ENCODE data around the gene ADAMTSL1.
"Not testable (repeated sequence)": the region's sequence is repeated elsewhere in the genome, so short reads cannot be mapped to it uniquely, and the experiment has no call there.

Gene ADAMTSL1

DNA sequence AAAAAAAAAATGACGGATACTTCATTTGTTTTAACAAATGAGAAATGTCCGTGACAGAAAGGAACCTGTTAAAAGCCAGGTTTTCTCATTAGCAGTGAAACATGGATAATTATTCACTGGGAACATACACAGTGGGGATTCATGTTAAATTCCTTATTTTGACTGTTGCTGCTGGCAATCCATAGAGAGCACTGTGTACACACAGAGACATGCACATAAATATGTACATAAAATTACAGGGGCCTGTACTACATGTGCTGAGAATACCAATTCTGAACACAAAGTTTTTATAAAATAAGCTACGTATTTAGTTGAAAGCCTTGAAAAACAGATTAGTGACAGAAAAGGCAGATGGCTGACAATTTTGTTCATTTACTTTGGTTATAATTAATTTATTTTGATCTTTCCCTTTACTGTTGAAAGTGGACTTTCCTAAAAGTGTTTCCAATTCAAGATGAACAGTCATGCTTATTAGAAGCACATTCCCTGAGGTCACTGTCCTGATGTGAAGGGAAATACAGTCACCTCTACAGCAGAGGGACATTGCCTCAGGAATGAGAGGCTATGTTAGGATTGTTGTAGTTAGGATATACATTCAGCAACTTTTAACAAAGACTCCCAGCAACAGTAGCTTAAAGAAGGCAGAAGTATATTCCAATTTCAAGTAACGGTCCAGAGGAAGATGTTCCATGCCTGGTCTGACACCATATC lies 392.3 kb downstream of the ADAMTSL1 start:
- TF ChIP-seq, protein P1, sequence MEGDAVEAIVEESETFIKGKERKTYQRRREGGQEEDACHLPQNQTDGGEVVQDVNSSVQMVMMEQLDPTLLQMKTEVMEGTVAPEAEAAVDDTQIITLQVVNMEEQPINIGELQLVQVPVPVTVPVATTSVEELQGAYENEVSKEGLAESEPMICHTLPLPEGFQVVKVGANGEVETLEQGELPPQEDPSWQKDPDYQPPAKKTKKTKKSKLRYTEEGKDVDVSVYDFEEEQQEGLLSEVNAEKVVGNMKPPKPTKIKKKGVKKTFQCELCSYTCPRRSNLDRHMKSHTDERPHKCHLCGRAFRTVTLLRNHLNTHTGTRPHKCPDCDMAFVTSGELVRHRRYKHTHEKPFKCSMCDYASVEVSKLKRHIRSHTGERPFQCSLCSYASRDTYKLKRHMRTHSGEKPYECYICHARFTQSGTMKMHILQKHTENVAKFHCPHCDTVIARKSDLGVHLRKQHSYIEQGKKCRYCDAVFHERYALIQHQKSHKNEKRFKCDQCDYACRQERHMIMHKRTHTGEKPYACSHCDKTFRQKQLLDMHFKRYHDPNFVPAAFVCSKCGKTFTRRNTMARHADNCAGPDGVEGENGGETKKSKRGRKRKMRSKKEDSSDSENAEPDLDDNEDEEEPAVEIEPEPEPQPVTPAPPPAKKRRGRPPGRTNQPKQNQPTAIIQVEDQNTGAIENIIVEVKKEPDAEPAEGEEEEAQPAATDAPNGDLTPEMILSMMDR (conservative IDR thresholded peaks at IDR 0.05; ENCODE audit: low read depth, low read length): no peak
- no peak for DNase-seq (ENCODE audit: low read depth)
- H3K4me3 ChIP-seq (ENCODE audit: low read depth, low read length): no peak overlapping the region

DNA sequence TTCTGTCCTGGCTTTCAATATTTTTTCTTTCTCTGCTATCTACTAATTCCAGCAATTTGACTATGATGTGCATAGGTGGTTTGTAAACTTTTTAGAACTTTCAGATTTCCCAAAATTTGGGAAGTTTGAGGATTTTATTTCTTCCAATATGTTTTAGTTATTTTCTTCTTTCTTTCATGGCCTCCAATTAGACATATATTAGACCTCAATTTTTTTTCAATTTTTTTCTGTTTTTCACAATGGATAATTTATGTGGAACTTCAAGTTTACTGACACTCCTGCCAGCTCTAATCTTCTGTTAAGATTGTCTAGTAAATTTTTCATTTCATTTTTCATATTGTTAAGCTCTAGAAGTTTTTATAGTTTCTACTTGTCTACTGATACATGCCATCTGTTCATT lies 395.8 kb downstream of the ADAMTSL1 start:
- H3K4me3 ChIP-seq (ENCODE audit: low read depth, low read length): no peak overlapping the region
- TF ChIP-seq, protein P1 (conservative IDR thresholded peaks at IDR 0.05; ENCODE audit: low read depth, low read length): no peak
- DNase-seq (ENCODE audit: low read depth): no peak

DNA sequence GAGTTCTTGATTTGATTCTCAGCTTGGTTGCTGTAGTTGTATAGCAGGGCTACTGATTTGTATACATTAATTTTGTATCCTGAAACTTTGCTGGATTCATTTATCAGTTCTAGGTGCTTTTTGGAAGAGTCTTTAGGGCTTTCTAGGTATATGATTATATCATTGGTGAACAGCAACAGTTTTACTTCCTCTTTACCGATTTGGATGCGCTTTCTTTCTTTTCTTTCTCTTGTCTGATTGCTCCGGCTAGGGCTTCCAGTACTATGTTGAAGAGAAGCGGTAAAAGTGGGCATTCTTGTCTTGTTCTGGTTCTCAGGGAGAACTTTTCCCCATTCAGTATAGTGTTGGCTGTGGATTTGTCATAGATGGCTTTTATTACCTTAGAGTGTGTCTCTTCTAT lies 400.1 kb downstream of the ADAMTSL1 start:
- no peak for DNase-seq (ENCODE audit: low read depth)
- H3K4me3 ChIP-seq (ENCODE audit: low read depth, low read length): no peak overlapping the region

DNA sequence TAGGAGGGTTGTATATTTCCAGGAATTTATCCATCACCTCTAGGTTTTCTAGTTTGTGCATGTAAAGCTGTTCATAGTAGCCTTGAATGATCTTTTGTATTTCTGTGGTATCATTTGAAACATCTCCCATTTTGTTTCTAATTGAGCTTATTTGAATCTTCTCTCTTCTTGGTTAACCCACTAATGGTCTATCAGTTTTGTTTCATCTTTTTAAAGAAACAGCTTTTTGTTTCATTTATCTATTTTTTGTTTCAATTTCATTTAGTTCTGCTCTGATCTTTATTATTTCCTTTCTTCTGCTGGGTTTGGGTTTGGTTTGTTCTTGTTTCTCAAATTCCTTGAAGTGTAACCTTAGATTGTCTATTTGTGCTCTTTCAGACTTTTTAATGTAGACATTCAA lies 401.0 kb downstream of the ADAMTSL1 start:
- H3K4me3 ChIP-seq (ENCODE audit: low read depth, low read length); DNase-seq (ENCODE audit: low read depth): not testable (repeated sequence)

More for the DNA sequence above, 400.1 kb downstream of the ADAMTSL1 start:
- TF ChIP-seq, protein P1 (conservative IDR thresholded peaks at IDR 0.05; ENCODE audit: low read depth, low read length): no peak

DNA sequence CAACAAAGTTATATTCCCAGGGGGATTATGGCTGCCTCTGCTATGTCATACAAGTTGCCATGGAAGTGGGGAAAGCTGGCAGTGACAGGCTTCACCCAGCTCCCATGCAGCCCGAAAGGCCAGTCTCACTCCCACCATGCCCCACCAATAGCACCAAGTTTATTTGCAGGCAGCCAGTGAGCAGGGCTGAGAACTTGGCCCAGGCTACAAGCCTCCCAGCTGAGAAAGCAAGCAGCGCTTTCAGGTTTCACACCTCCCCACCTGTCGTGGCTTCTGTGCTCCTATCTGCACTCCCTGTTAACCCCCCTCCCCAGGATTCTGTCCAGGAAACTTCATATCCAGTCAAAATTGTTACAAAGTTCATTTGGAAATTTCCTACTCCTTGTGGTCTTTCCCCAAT lies 404.0 kb downstream of the ADAMTSL1 start:
- no peak for DNase-seq (ENCODE audit: low read depth)
- TF ChIP-seq, protein P1 (conservative IDR thresholded peaks at IDR 0.05; ENCODE audit: low read depth, low read length): no peak
- no peak overlapping the region for H3K4me3 ChIP-seq (ENCODE audit: low read depth, low read length)

DNA sequence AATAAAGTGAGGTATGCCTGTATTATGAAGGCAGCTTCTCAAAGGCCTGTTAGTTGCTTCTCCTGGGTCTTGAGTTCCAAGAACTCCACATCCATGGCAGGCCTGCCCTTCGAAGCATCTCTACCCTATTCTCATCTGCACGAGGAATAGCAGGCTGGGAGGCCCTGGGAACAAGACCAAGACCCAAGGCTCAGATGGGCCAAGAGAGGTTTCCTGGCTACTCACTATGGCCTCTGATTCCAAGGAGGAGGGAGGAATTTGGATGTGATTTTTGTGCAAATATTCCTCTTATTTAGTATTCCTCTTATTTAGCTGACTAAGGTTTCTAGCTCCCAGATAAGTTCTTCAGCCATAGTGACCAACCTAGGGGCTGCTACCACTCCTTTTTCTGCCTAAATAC lies 407.8 kb downstream of the ADAMTSL1 start:
- DNase-seq (ENCODE audit: low read depth): no peak
- TF ChIP-seq, protein P1 (conservative IDR thresholded peaks at IDR 0.05; ENCODE audit: low read depth, low read length): no peak
- no peak overlapping the region for H3K4me3 ChIP-seq (ENCODE audit: low read depth, low read length)

DNA sequence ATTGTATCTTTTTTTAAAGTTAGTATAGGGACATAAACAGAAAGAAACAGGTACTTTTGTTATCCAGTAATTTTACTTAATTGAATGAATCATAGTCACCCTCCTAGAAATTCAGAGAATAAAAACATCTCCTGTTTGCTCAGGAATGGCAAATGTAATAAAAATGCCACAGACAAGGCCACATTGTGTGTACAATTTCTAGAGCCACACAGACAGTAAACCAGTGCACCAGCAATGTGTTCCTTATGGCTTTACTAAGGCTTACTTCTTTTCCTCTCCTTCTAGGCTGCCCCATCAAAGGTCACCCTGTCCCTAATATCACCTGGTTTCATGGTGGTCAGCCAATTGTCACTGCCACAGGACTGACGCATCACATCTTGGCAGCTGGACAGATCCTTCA lies 413.6 kb downstream of the ADAMTSL1 start:
- TF ChIP-seq, protein P1 (conservative IDR thresholded peaks at IDR 0.05; ENCODE audit: low read depth, low read length): no peak
- DNase-seq (ENCODE audit: low read depth): no peak
- H3K4me3 ChIP-seq (ENCODE audit: low read depth, low read length): no peak overlapping the region
